A673 (cell line): Measurements from ENCODE around the gene FLVCR2.

Experiments
- EZH2 ChIP-seq: fragments of 200-600 bp; sonication (generic); IDR thresholded peaks from 2 replicates; pipeline ENCODE4 v1.6.1; 2017; ENCODE audit warnings: borderline replicate concordance, low read depth, mild to moderate bottlenecking, mixed read lengths, antibody characterized with exemption, low read length; ENCODE audit not compliant: poor library complexity, severe bottlenecking
- TF ChIP-seq, protein P1 (sequence below): fragments of 300-800, 200-600 bp; sonication (generic); conservative IDR thresholded peaks from 2 replicates; pipeline ENCODE4 v1.5.1; 2017; ENCODE audit warnings: low read depth, mild to moderate bottlenecking, antibody characterized with exemption, low read length, moderate library complexity, mixed read lengths

DNA sequence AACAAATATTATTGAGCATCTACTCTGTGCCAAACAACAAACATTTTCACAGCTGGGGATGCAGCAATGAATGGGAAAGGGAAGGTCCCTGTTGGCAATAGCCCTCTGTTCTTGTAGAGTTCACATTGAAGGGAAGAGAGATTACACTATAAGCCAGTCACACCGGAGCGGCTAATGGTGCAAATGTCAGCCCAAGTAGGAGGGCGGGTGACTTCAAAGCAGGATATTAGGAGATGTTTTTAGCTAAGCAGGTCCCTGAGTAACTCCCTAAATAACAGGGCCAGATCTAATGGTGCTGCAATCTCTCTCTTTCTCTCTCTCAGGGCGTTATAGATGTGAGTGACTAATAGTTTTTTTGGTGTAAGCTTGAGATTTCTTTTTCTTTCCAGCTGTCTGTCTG is 30.7 kb downstream of the FLVCR2 start:
- TF ChIP-seq, protein P1, sequence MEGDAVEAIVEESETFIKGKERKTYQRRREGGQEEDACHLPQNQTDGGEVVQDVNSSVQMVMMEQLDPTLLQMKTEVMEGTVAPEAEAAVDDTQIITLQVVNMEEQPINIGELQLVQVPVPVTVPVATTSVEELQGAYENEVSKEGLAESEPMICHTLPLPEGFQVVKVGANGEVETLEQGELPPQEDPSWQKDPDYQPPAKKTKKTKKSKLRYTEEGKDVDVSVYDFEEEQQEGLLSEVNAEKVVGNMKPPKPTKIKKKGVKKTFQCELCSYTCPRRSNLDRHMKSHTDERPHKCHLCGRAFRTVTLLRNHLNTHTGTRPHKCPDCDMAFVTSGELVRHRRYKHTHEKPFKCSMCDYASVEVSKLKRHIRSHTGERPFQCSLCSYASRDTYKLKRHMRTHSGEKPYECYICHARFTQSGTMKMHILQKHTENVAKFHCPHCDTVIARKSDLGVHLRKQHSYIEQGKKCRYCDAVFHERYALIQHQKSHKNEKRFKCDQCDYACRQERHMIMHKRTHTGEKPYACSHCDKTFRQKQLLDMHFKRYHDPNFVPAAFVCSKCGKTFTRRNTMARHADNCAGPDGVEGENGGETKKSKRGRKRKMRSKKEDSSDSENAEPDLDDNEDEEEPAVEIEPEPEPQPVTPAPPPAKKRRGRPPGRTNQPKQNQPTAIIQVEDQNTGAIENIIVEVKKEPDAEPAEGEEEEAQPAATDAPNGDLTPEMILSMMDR = no peak
- no peak for TF ChIP-seq EZH2
